ENCODE results near the gene GHSR.
"Not testable (repeated sequence)": the region's sequence is repeated elsewhere in the genome, so short reads cannot be mapped to it uniquely, and the experiment has no call there.

Gene GHSR

DNA sequence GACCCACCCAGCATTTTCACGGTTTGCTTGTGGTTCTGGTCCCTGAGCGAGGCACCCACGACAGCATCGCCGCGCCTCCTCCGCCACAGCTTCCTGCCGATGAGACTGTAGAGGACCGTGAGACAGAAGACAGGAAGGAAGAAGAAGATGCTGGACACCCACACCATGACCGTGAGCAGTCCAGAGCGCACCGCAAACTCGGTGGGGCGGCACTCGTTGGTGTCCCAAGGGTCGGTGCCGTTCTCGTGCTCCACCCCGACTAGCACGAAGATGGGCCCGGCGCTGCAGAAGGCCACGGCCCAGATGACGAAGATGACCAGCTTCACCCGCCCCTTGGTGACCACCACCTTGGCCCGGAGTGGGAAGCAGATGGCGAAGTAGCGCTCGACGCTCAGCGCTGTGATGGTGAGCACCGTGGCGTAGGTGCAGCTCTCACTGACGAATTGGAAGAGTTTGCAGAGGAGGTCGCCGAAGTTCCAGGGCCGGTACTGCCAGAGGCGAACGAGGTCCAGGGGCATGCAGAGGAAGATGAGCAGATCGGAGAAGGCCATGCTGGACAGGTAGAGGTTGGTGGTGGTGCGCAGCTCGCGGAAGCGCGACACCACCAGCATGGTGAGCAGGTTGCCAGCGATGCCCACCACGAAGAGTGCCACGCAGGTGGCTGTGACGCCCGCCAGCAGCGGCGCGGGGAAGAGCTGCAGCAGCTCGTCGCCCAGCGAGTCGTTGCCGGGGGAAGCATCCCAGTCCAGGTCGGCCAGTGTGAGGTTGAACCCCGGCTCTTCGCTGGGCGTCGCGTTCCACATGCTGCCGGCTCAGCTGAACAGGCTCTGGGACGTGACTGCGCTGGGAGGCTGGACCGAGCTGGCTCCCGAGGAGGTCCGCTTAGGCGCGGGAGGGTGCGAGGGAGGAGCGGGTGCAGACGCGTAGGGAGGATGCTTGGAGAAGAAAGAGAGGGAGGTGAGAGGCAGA, at the start of gene GHSR:
TSS of gene GHSR (minus strand) at position 846 of the 969 bp plus-strand sequence. CDS start at position 803, 43 bp downstream.
- no peak for DNase-seq

DNA sequence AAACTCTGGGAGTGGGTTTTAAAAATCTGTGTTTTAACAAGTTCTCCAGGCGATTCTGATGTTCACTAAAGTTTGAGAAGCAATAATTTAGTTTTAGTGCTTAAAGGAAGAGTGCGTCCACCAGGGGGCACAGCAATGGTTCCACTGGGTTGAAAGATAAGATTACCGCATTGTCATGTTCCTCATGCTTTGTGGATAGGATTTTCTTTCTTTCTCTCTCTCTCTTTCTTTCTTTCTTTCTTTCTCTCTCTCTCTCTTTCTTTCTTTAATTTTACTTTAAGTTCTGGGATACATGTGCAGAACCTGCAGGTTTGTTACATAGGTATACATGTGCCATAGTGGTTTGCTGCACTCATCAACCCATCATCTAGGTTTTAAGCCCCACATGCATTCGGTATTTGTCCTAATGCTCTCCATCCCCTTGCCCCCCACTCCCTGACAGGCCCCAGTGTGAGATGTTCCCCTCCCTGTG, 42.0 kb upstream of the GHSR start:
- not testable (repeated sequence) for DNase-seq

GRCh38 chr3:172478116-172478515, 29.9 kb upstream of the GHSR start:
- DNase-seq, result no peak

GRCh38 chr3:172476347-172476746, 28.1 kb upstream of the GHSR start:
- DNase-seq, result no peak

DNA sequence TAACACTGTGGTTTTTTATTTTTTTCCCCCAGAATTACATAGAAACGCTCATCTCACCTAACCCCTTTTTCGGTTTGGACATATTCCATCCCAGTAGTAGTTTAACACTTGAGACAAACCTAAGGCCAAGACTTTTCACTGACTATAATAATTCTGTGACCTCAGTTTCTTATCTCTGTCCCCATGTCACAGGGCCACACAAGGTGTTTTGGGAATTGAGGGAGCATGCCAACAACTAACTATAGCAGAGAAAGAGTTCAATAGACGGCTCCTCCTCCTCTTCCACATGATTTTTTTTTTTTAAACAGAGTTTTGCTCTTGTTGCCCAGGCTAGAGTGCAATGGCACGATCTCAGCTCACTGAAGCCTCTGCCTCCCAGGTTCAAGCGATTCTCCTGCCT, 27.4 kb upstream of the GHSR start:
- DNase-seq, result no peak

DNA sequence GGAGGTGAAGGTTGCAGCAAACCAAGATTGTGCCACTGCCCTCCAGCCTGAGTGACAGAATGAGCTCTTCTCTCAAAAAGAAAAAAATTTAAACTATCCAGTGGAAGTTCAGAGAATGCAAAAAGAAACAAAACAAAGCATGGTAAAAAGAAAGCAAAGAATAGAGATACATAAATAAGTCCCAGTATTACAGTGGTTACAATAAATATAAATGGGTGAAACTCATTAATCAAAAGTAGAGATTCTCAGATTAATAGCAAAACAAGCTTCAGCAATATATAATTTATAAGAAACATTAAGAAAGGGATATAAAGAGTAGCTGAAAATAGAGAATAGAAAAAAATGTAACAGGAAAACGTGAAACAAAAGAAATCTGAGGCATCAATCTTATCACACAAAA, 23.6 kb upstream of the GHSR start:
- no peak for DNase-seq

DNA sequence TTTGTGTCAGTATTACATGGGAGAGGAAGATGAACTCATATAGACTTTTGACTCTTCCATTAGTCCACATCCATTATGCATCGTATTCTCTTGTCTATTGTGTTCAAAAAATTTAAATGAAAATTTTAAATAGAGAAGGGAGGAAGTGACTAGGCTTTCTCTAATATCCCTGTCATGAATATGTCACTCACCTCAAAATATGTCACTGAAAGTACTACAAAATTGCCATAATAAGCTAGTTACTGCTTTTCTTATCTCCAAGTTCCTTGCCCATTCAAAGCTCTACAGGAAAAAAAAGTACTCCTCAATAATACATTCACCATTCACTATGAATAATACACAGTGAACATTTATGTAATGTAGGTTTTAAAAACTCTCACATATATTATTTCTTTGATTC, 22.3 kb upstream of the GHSR start:
- DNase-seq, result no peak

DNA sequence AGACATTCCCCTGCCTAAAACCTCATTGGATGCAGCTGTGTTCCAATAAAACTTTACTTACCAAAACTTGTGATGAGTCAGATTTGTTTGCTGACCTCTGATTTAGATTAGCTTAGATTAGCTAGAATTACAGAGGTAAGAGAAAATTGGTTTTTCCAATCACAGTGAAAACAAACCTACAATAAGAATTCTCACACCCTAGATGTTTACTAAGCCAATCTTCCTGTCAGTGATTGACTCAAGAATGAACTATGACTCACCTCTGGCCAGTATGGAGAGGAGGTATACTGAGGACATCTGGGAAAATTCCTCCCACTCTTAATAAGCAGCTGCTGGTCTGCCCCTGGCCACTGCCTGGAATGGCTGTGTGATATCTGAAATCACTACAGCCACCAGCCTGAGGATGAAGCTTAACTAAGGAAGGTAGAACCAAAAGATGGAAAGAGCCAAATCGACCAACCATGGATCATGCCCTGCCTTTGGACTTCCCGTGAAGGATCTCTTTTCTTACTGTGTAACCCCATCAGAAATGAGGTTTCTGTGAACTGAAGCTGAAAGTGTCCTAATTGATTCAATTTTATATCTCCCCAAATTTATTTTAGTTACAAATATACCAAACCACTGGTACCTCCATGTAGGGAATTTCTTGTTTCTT, 19.0 kb upstream of the GHSR start:
- peak; percentile 28 for DNase-seq

DNA sequence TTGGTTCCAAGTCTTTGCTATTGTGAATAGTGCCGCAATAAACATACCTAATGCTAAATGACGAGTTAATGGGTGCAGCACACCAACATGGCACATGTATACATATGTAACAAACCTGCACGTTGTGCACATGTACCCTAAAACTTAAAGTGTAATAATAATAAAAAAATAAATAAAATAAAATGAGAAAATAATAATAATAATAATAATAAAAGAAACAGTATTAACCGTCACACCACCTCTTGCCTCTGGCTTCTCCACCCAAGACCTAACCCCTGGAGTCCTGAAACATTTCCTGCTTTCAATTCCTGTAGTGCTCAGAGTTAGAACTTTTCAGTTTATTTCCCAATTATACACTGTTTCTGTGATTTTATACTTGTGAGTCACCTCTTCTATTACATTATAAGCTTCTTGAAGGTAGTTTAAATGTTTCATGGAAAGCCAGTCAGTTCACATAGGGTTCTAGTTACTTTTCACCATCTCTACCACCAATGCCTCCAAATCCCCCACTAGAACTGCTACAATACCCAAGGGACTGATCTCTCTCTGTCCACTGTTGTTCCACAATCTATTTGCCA, 18.4 kb upstream of the GHSR start:
- no peak for DNase-seq

GRCh38 chr3:172465281-172465680, 17.0 kb upstream of the GHSR start:
- no peak for DNase-seq

DNA sequence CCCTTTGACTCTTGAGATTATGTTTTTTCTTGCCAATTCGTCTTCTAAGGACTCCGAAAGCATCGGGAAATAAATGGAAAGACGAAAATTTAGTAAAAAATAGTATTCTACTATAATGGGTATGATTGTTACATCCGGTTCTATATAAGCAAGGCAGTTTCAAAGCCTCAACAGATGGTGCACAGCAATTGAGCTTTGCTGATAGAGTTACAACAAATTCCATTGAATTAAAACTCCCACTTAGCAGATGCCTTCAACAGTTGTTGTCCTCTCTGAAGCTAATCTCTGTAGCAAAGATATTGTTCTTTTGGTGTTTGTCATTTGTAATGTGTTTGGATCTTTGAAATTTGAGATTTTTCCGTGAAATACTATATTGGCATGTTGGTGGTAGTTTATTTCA, 16.1 kb upstream of the GHSR start:
- DNase-seq, result no peak

DNA sequence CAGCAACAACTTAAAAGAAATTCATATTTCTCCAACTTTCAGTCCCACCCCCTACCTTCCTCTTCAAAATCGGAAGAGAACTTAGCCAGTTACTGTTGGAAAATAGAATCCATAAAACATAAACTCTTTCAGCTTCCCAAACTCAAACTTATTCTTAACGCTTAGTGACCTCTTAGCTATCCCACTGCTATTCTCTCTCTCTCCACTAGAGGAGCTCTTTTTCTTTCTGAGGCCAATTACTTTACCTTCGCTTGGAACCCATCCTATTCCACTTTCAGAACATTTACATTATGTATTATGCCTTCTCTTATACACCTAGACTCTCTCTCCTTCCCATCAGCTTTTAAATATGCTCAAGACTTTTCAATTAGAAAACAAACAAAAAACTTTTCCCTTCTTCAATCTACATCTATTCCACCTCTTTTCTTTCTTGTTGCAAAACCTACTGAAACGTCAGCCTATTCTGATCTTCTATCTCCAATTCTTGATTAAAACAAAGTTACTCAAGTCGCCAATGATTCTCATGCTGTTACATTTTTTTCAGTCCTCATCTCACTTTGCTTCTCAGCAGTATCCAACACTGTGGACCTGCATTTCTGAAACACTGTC, 13.4 kb upstream of the GHSR start:
- DNase-seq, result no peak

GRCh38 chr3:172456404-172456803, 8.1 kb upstream of the GHSR start:
- DNase-seq, result no peak

- DNase-seq, result no peak
These were observed 5.9 kb upstream of the GHSR start for GRCh38 chr3:172454180-172454579.

DNA sequence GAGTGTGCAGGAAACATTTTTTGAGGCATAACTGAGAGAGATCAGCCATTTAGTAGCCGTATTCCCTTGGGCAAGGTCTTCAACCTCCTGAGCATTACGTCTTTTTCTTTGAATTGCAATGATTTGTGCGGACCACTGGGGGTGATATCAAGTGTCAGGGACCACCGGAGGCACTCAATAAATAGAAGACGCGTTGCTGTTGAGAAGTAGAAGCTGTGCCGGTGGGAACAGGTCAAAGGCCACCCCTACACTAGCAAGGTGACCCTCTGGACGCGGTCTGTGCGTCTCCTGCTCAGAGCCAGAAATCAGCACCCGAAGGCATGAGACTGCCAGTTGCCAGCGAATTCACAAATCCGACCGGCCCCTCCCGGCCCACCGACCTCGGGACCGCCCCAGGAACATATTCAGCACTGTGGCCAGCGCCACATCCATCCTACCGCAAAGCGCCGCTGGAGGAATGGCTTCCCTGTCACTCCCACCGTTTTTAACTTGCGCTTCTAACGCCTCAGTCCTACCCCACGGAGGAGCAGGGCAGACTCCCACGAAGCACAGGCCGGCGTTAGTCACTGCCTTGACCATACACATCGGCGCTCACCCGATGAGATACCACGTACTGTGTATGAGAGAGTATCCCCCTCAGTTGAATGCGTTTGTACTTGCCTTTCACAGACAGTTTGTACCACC, 1.4 kb upstream of the GHSR start:
- no peak for DNase-seq

DNA sequence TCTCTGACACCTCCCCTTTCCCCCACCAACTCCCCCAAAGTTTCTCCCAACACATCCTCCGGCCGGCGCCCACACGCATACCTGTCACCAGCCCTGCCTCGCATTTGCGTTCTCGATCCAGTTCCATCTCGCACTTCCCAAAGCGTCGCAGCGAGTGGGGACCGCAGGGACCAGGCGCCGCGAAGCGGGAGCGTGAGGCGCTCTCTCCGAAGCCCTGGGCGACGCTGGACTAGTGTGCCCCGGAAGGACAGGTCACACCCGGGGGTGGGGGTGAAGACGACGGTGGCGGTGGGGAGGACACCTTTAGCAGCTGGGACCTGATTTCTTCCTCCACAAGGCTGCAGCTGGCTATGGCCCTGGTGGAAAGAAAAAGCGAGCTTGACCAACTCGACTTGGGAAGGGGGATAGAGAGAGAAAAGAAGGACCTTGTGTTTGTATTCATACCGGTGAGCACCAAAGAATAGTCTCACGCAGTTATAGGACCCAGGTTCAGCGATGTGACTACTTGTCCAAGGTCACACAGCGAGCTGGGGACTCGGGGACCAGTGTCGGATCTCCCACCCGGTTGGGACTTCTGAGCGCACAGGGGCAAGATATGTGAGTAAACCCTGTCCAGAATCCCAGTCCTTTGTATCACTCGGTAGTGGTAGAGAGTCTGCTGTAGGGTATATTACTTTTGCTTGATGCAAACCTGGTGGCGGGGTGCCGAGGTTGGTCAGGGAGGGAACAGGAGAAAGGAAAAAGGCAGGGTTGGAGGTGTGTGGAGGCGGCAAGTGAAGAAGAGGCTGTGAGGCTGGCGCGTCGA, 607 bp upstream of the GHSR start:
- no peak for DNase-seq

GRCh38 chr3:172446198-172446597, 2.1 kb downstream of the GHSR start:
- no peak for DNase-seq

DNA sequence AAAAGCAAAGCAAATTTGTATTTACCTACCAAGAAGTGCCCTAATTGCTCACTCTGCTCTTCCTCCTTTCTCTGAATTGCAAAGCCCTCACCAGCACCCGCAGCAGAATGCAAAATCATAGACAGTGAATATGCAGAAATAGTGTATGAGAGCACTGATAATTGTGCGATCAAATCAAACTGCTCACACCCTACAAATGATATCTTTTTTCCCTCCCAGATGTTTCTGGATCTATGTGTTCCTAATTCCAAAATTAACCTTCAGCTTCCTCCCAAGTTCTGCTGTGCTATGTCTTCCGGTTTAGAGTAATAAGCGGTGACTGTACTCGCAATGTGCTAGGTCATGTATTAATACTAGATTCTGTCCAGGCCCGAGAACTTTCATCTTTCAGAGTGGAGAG, 3.4 kb downstream of the GHSR start:
- no peak for DNase-seq

DNA sequence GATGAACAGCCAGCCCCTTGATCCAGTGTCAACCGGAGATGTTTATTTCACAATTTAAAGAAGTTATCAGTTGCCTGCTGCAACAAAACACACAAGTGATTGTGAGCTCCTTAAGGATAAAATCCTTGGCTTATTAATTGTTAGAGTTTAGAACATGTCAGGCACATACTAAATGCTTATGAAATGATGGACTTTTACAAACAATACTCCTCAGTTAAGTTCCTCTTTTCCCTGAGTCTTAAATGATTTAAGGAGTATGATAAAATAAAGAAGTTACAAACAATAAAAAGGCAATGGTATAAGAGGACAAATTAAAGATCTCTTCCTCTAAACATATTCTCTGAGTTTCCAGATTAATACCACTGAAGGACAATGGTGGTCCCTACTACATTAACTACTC, 5.7 kb downstream of the GHSR start:
- no peak for DNase-seq

DNA sequence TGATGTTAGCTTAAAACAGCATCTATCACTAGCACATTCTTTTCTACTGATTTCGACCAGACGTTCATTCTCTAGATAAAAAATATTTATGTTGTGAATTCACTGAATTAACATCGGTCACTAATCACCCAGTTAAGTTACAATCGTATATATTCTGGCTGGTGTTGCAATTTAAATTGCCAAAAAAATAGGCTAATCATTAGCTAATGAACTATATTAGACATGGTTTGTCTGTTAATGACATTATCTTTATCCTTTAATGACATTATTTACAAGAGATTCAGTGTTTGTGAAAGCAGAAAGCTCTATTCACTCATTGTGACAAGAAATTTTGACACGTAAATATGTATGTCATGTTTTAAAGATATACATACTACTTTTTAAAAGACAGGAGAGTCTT, 6.7 kb downstream of the GHSR start:
- DNase-seq, result no peak

DNA sequence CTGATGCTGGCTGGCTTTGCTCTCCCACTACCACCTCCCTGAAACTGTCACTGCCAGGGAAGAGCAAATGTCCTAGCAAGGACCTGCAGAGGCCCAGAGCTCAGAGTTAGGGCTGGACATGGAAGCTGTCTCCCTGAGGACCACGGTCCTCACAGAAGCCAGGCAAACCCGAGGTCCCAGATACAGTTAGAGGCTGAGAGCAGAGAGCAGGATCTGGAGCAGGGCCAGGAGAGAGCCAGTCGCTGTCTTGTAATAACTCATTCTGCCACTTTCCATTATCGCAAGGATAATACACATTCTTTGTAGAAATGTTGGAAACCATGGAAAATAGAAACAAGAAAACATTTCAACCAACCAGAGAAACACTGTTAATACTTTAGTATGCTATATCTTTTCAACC, 10.1 kb downstream of the GHSR start:
- no peak for DNase-seq

- DNase-seq, result no peak
These were observed 10.5 kb downstream of the GHSR start for GRCh38 chr3:172437713-172438112.

Data from 8988T (cell line).